ENCODE results near the gene SRSF10.
"Not testable (repeated sequence)": the region's sequence is repeated elsewhere in the genome, so short reads cannot be mapped to it uniquely, and the experiment has no call there.

SRSF10 gene

DNA sequence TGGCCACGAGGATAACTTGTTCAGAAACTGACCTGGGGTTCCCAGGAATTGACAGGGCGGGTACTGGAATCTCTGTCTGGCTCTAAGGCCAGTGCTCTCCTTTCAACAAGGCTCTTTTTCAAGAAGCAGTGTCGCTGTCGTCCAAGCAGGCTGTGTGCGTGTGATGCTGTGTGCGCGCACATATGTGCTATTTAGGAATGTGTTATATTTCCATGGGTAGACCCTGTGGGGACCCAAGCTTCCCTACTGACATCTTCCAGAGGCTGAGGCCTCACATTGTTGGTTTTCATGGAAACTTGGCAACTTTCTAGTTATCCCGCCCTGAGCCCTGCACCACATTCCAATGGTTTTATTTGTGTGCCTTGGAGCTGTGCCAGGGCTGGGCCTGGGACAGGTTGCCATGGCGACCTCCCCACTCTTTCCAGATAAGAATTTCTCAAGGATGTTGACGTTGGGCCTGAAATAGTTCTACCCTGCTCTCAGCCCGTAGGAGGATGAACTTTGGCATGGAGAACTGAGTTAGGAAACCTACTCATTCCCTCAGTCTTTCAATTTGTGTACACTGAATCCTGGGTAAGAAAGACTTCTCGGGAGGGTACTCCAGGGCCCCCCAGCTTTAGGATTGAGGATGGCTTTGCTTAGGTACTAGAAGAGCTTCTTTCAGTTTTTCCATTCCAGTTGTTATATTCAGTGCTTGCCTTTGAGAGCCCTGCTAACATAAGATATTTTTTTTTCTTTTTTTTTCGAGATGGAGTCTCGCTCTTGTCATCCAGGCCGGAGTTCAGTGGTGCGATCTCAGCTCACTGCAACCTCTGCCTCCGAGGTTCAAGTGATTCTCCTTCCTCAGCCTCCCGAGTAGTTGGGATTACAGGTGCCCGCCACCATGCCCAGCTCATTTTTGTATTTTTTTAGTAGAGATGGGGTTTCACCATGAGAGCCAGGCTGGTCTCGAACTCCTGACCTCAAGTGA is 38.8 kb upstream of the SRSF10 start:
- H2AFZ ChIP-seq (ENCODE audit: low read length), result no peak overlapping the region
- H3K4me3 ChIP-seq (ENCODE audit: low read length, poor library complexity, severe bottlenecking), result no peak overlapping the region
- no peaks in the 10 kb centered on the region for H3K36me3 ChIP-seq (ENCODE audit: insufficient read depth, low read length)
- no peaks in the 10 kb centered on the region for H3K27me3 ChIP-seq (ENCODE audit: insufficient read depth, low read length, poor library complexity, severe bottlenecking)
- no peak overlapping the region for H3K4me2 ChIP-seq (ENCODE audit: low read depth, low read length, poor library complexity, severe bottlenecking)
- TF ChIP-seq, protein P1, sequence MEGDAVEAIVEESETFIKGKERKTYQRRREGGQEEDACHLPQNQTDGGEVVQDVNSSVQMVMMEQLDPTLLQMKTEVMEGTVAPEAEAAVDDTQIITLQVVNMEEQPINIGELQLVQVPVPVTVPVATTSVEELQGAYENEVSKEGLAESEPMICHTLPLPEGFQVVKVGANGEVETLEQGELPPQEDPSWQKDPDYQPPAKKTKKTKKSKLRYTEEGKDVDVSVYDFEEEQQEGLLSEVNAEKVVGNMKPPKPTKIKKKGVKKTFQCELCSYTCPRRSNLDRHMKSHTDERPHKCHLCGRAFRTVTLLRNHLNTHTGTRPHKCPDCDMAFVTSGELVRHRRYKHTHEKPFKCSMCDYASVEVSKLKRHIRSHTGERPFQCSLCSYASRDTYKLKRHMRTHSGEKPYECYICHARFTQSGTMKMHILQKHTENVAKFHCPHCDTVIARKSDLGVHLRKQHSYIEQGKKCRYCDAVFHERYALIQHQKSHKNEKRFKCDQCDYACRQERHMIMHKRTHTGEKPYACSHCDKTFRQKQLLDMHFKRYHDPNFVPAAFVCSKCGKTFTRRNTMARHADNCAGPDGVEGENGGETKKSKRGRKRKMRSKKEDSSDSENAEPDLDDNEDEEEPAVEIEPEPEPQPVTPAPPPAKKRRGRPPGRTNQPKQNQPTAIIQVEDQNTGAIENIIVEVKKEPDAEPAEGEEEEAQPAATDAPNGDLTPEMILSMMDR (conservative IDR thresholded peaks at IDR 0.05; ENCODE audit: low read length), result no peak
- TF ChIP-seq EZH2phosphoT487 (IDR thresholded peaks at IDR 0.05; ENCODE audit: borderline replicate concordance), result no peak
- H3K79me2 ChIP-seq (ENCODE audit: insufficient read depth, low read length), result no peaks in the 10 kb centered on the region
- no peaks in the 10 kb centered on the region for H3K9me3 ChIP-seq (ENCODE audit: insufficient read depth, low read depth, low read length)
- no peaks in the 10 kb centered on the region for H3K4me1 ChIP-seq (ENCODE audit: insufficient read depth, low read length, poor library complexity, severe bottlenecking)
- no peaks in the 10 kb centered on the region for H3F3A ChIP-seq (ENCODE audit: low read depth)
- no peaks in the 10 kb centered on the region for H3K9me2 ChIP-seq (replicated peaks; ENCODE audit: low read depth, low read length)
- no peaks in the 10 kb centered on the region for H4K20me1 ChIP-seq (ENCODE audit: insufficient read depth, low read length, poor library complexity, severe bottlenecking)
- no peak overlapping the region for H3K9ac ChIP-seq (ENCODE audit: low read depth, low read length, poor library complexity, severe bottlenecking)

DNA sequence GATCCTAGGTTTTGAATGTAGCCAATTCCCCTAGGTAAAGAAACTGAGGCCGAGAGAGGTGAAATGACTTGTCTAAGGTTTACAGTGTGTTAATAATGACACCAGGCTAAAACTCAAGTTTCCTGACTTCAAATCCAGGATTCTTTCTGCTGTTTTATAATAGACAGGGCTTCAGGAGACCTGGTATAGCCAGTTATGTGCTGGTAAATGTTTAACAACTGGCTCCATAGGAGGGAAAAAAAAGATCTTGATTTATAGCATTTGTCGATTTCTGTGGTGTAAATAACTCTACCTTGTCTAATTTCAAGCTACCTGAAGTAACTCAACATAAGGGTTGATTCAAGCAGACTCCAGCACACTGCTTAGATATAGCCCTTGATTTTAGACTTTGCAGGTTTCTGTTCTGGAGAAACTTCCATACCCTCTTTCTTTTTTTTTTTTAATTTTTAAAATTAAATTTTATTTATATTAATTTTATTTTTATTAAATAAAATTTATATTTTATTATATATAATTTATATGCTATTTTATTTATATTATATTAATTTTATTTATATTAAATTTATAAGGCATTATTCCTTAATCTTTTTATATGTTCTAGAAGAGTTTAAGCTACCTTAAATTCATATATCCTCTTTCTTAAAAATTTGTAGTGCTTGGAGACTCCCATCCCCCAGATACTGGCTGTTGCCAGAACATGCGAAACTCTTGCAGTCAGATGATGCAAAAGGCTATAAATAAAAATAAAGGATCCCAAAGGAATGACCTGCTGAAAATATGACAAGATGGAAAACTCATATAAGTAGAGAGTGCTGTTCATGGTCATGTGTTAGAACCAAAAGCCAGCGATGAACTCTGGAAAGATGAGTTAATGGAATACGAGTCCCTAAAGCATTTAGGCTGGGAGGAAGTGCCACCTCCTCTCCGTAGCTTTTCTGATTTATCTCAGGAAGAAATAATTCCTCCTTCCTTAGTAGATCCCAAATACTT is 35.4 kb upstream of the SRSF10 start:
- H3K36me3 ChIP-seq (ENCODE audit: insufficient read depth, low read length), result no peaks in the 10 kb centered on the region
- H2AFZ ChIP-seq (ENCODE audit: low read length), result no peak overlapping the region
- no peak overlapping the region for H3K4me2 ChIP-seq (ENCODE audit: low read depth, low read length, poor library complexity, severe bottlenecking)
- no peaks in the 10 kb centered on the region for H4K20me1 ChIP-seq (ENCODE audit: insufficient read depth, low read length, poor library complexity, severe bottlenecking)
- no peak overlapping the region for H3K4me3 ChIP-seq (ENCODE audit: low read length, poor library complexity, severe bottlenecking)
- H3K4me1 ChIP-seq (ENCODE audit: insufficient read depth, low read length, poor library complexity, severe bottlenecking), result no peaks in the 10 kb centered on the region
- no peaks in the 10 kb centered on the region for H3K9me3 ChIP-seq (ENCODE audit: insufficient read depth, low read depth, low read length)
- no peak overlapping the region for H3K9ac ChIP-seq (ENCODE audit: low read depth, low read length, poor library complexity, severe bottlenecking)
- no peaks in the 10 kb centered on the region for H3K79me2 ChIP-seq (ENCODE audit: insufficient read depth, low read length)
- TF ChIP-seq EZH2phosphoT487 (IDR thresholded peaks at IDR 0.05; ENCODE audit: borderline replicate concordance), result no peak
- TF ChIP-seq, protein P1 (conservative IDR thresholded peaks at IDR 0.05; ENCODE audit: low read length), result no peak
- no peaks in the 10 kb centered on the region for H3K9me2 ChIP-seq (replicated peaks; ENCODE audit: low read depth, low read length)
- H3K27me3 ChIP-seq (ENCODE audit: insufficient read depth, low read length, poor library complexity, severe bottlenecking), result no peaks in the 10 kb centered on the region
- H3F3A ChIP-seq (ENCODE audit: low read depth), result no peaks in the 10 kb centered on the region

- not testable (repeated sequence) for H3K4me3 ChIP-seq (ENCODE audit: low read length, poor library complexity, severe bottlenecking); H3K4me2 ChIP-seq (ENCODE audit: low read depth, low read length, poor library complexity, severe bottlenecking); H4K20me1 ChIP-seq (ENCODE audit: insufficient read depth, low read length, poor library complexity, severe bottlenecking); H3K9me2 ChIP-seq (replicated peaks; ENCODE audit: low read depth, low read length); H3K9me3 ChIP-seq (ENCODE audit: insufficient read depth, low read depth, low read length); H2AFZ ChIP-seq (ENCODE audit: low read length); H3K36me3 ChIP-seq (ENCODE audit: insufficient read depth, low read length); H3K27me3 ChIP-seq (ENCODE audit: insufficient read depth, low read length, poor library complexity, severe bottlenecking); H3K9ac ChIP-seq (ENCODE audit: low read depth, low read length, poor library complexity, severe bottlenecking); H3K4me1 ChIP-seq (ENCODE audit: insufficient read depth, low read length, poor library complexity, severe bottlenecking); H3K79me2 ChIP-seq (ENCODE audit: insufficient read depth, low read length); H3F3A ChIP-seq (ENCODE audit: low read depth)
Measured at GRCh38 chr1:24012878-24013277, 32.8 kb upstream of the SRSF10 start.

Data from Loucy (cell line).